HG02885 (cell line): ENCODE data around the gene DDTL.

Experiments used
- ATAC-seq: cut with Tn5 transposase; IDR thresholded peaks from one replicate; pipeline ENCODE4 v1.9.1; 2021; ENCODE audit warnings: mild to moderate bottlenecking; ENCODE audit not compliant: unreplicated experiment, poor library complexity

The DDTL gene

DNA sequence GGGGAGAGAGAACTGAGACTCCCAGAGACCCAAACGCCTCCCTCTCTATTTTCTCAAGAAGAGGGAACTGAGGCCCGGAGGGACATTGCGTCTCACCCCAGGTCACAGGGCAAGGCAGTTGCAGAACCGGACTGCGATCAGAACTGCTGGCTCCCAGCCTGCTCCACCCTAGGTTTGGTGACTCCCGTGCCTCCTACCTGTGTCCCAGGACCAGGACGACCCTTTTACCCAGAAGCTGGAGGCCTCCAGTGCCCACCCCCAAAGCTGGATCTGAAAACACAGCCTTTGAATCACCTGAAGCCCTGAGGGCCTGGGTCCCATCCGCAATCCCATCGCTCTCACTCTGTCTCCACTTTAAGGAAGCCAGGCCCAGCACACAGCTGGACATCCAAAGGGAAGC, 37.2 kb downstream of the DDTL start:
- no peak for ATAC-seq

- no peak for ATAC-seq
Measured at GRCh38 chr22:24005201-24005600, 38.5 kb downstream of the DDTL start, which contains the start of gene GSTT4. GSTT4 (minus strand) TSS chr22:24005453; CDS start chr22:24005356, 97 bp downstream.

- no peak for ATAC-seq
Measured at GRCh38 chr22:24006207-24006913, 39.7 kb downstream of the DDTL start.

DNA sequence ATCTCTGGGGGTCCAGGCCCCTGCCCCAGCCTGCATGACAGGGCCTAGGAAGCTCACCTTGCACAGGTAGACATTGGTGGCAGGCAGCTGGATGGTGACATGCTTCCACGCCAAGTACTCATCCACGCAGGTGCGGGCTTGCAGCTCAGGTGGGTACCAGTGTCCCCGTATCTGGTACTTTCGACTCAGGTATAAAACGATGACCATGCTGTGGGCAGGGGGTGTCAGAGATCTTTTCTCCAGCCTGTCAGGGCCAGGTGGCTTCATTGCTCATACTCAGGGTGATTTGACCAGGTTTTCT, 40.2 kb downstream of the DDTL start:
- ATAC-seq = no peak

DNA sequence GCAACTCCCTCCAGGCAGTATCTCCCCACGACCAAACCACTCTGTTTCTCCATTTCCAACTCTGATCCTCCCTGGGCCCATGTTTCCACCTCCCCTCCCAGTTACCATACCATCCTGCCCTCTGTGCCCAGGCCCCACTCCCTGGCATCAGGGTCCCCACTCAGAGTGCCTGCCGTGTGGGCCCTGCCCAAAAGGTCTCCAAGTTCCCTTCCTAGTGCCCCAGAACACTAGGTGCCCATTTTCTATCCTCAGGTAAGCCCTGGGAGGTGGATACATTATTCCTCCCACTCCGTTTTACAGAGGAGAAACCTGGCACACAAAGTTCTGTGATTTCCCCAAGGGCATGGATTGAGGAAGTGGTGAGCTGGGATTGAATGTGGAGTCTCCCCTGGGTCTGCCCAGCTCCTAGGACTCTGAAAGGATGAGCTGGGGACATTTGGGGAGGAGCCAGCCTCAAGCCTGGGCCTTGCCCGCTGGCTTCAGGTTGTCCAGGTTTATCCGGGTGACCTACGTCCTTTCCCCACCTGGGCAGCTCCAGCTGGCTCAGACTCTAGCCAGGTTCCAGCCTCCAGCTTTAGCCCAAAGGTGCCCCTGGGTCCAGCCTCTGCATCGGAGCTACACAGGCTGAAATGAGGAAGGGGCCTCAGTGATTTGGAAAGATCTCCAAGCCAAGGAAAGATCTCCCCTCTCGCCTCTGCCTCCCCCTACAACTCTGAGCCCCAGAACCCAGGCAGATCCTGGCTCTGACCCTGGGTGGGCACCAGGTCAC, 40.7 kb downstream of the DDTL start:
- no peak for ATAC-seq

GRCh38 chr22:24008022-24008283, 41.3 kb downstream of the DDTL start:
- ATAC-seq = no peak

DNA sequence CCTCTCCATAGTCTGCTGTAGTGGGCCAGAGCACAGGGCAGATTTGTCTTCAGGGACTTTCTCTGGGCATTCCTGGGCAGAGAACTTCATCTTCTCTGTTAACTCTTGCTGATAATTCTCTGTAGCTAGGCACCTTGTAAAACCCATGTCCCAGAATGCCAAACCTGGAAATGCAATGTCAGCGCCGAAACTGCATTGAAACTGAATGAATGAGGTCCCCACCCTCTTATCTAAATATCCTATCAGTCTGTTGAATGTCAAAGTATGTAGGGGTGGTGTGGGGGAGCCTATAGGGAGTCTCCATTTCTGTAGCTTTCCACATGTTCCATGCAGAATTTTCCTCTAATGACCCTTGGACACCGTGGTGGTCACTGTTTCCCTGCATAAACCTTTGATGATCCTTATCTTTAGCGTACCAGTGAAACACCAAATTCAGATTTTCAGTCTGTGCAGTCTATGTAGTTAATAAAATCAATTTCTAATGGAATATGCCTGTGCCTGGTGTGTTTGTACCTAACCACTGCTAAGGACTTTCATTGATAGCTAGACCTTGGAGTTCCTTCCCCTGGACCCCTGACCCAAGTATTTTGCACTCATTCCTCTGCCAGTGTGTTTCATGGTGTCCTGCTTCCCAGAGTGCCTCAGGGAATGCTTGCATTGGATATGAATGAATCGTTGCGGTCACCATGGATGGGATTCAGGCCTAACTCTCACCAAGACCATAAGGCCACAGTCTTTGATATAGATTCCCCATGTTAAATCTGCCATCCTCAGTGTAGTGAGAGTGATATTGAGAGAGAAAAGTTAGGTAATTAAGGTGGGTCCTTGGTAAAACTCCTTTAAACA, 41.9 kb downstream of the DDTL start:
- ATAC-seq = no peak

DNA sequence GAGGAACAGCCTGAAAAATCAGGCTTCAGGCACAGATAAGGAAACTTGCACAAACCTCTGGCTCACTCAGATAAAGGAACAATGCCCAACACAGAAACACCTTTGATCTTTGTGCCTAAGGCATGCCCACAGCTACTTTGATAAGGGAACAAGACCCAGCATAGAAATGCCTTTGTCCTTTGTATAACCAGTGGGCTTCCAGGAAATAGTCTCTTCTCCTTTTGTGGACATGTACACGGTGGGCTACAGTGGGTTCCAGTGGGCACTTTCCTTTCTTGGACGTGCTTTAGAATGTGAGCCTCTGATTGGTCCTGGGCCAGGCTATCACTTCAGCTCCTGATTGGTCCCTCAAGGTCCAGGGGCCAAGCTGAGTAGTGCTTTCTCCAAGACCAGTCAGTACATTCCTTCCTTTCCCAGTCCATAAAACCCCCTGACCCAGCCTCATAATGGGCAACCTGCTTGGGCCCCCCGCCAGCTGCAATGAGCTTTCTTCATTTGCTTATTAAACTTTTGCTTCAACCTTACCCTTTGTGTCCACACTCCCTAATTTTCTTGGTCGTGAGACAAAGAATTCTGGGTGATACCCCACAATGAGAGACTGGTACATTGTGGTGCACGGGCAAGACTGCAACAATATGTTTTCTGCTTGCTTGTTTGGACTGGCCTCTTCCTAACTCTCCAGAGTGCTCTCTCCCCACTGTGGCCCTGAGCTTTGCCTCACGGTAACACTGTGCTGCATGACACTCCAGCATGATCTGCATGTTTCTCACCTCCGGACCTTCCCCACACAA, 42.7 kb downstream of the DDTL start:
- no peak for ATAC-seq

GRCh38 chr22:24010018-24010391, 43.3 kb downstream of the DDTL start:
- no peak for ATAC-seq

- ATAC-seq = no peak
Measured at GRCh38 chr22:24011735-24012068, 45.0 kb downstream of the DDTL start.

GRCh38 chr22:24016156-24016555, 49.5 kb downstream of the DDTL start:
- ATAC-seq = no peak

- no peak for ATAC-seq
Measured at GRCh38 chr22:24021304-24021703, 54.6 kb downstream of the DDTL start.
